Naive thymus-derived CD8-positive, alpha-beta T cell (primary cell): ENCODE results near the gene RAB8A. TPM values are rescaled to one million over a fixed set of nuclear protein-coding genes. Genes with fewer than 3 reads are reported as not detected.
"Not testable (repeated sequence)": the region's sequence is repeated elsewhere in the genome, so short reads cannot be mapped to it uniquely, and the experiment has no call there.

Experiments
- ATAC-seq, 2 donors: fragments of 150-1000 bp; cut with Tn5 transposase in 1 of 2; sonication (Bioruptor Pico), chemical (Tn5 transposase) in 1 of 2; 1 replicate in 1 of 2; 2 replicates in 1 of 2; pipeline ENCODE4 v1.10.0; 2021; ENCODE audit warnings: mild to moderate bottlenecking in 2 of 2, moderate library complexity in 2 of 2
- POLR2A ChIA-PET: fragments of 350-600 bp; sonication (Branson Sonifier 250); formaldehyde crosslinking; loops from one replicate; lab custom pipeline; 2021; ENCODE audit warnings: antibody characterized with exemption; lab: Charles Lee
- DNase-seq, 10 donors: peaks; one replicate each; pipeline versions ENCODE4 v3.0.0 to v3.0.0-alpha.2; 2020 to 2022
- H3K27ac Mint-ChIP-seq, 10 donors: one replicate each; pipeline ENCODE4 v1.8.0; 2020 to 2022; ENCODE audit warnings: mild to moderate bottlenecking in 10 of 10, mixed read lengths in 10 of 10, moderate library complexity in 4 of 10, inconsistent platforms in 1 of 10
- H3K27me3 Mint-ChIP-seq, 5 donors: one replicate each; pipeline ENCODE4 v1.8.0; 2021 to 2022; ENCODE audit warnings: mixed read lengths in 5 of 5
- H3K36me3 Mint-ChIP-seq, 3 donors: one replicate each; pipeline ENCODE4 v1.8.0; 2020 to 2022; ENCODE audit warnings: mixed read lengths in 3 of 3, mild to moderate bottlenecking in 2 of 3, inconsistent platforms in 1 of 3
- H3K4me1 Mint-ChIP-seq, 4 donors: one replicate each; pipeline ENCODE4 v1.8.0; 2021 to 2022; ENCODE audit warnings: mixed read lengths in 4 of 4
- H3K4me3 Mint-ChIP-seq, 10 donors: one replicate each; pipeline ENCODE4 v1.8.0; 2020 to 2022; ENCODE audit warnings: mild to moderate bottlenecking in 10 of 10, mixed read lengths in 10 of 10, moderate library complexity in 6 of 10, inconsistent platforms in 1 of 10
- H3K9me3 Mint-ChIP-seq, 9 donors: one replicate each; pipeline ENCODE4 v1.8.0; 2020 to 2022; ENCODE audit warnings: mixed read lengths in 9 of 9, mild to moderate bottlenecking in 3 of 9, inconsistent platforms in 1 of 9, moderate library complexity in 1 of 9
- polyA plus RNA-seq, 3 donors: library from polyadenylated mRNA; unstranded; fragments of 300-500 nt; fragmentation: Illumina TruSeq; gene quantifications; one replicate each; pipeline ENCODE4 v1.2.3, GENCODE V29; 2021
- total RNA-seq, 8 experiments: library from RNA in 2 of 8; stranded (reverse) in 2 of 8; gene quantifications; one replicate each; pipeline ENCODE4 v1.2.3 and lab custom pipeline; 2021 to 2026

Gene RAB8A
- total and polyA plus RNA-seq, 5 experiments from 2014 or later, result 65.6 to 88.3 (median 66.5) TPM

GRCh38 chr19:16084067-16084685, 27.5 kb upstream of the RAB8A start:
- H3K36me3 Mint-ChIP-seq, result peaks cover 0 to 78% (median 35%) of the 10 kb centered on the region in 3 donors
- ATAC-seq (no peak), DNase-seq (no peak)
- H3K27me3 Mint-ChIP-seq, result no peaks in the 10 kb centered on the region
- H3K4me1 Mint-ChIP-seq, result peaks cover 15 to 84% (median 62%) of the 10 kb centered on the region in 4 donors
- peak overlapping the region in 5 of 10 donors; percentile 33 to 63 (median 41) for H3K4me3 Mint-ChIP-seq
- POLR2A ChIA-PET, result interaction anchor here (0.6 to 5.3 kb wide), 7 partner anchors 8 to 36 kb away, joined by 3 to 61 read pairs (median 4); partner anchors contain the start of genes RAB8A and TPM4
- peak overlapping the region in 6 of 10 donors; percentile 4 to 84 (median 74) for H3K27ac Mint-ChIP-seq
- H3K9me3 Mint-ChIP-seq, result peaks cover 0 to under 1% (median 0%) of the 10 kb centered on the region in 9 donors

DNA sequence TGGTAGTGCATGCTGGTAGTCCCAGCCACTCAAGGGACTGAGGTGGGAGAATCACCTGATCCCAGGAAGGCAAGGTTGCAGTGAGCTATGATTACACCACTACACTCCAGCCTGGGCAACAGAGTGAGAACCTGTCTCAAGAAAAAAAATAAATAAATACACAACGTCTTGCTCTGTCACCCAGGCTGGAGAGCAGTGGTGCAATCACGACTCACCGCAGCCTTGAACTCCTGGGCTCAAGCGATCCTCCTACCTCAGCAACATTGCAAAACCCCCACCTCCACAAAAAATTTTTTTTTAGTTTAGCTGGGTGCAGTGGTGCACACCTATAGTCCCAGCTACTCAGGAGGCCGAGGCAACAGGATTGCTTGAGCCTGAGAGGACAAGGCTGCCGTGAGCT, 26.6 kb upstream of the RAB8A start:
- DNase-seq (no peak), ATAC-seq (no peak)
- peaks cover 0 to 87% (median 39%) of the 10 kb centered on the region in 3 donors for H3K36me3 Mint-ChIP-seq
- peak overlapping the region in 4 of 10 donors; percentile 54 to 92 (median 86) for H3K4me3 Mint-ChIP-seq
- H3K4me1 Mint-ChIP-seq, result peaks cover 11 to 81% (median 52%) of the 10 kb centered on the region in 4 donors
- POLR2A ChIA-PET, result interaction anchor here (0.6 to 5.3 kb wide), 6 partner anchors 9 to 29 kb away, joined by 3 to 61 read pairs (median 20); partner anchors contain the start of gene TPM4
- peak overlapping the region in 7 of 10 donors; percentile 56 to 95 (median 84) for H3K27ac Mint-ChIP-seq
- no peaks in the 10 kb centered on the region for H3K27me3 Mint-ChIP-seq
- H3K9me3 Mint-ChIP-seq, result no peaks in the 10 kb centered on the region

DNA sequence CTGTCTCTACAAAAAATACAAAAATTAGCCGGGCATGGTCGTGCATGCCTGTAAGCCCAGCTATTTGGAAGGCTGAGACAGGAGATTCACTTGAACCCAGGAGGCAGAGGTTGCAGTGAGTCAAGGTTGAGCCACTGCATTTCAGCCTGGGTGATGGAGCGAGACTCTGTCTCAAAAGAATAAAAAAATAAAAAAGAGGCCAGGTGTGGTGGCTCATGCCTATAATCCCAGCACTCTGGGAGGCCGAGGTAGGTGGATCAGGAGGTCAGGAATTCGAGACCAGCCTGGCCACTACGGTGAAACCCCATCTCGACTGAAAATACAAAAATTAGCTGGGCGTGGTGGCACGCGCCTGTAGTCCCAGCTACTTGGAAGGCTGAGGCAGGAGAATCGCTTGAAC, 24.3 kb upstream of the RAB8A start:
- H3K4me3 Mint-ChIP-seq, H3K27me3 Mint-ChIP-seq, ATAC-seq, H3K9me3 Mint-ChIP-seq, H3K27ac Mint-ChIP-seq: not testable (repeated sequence)
- POLR2A ChIA-PET, result interaction anchor here (0.6 to 5.3 kb wide), 7 partner anchors 9 to 176 kb away, joined by 4 to 61 read pairs (median 11); partner anchors contain the start of genes RAB8A and TPM4
- H3K36me3 Mint-ChIP-seq, result peaks cover 0 to 95% (median 41%) of the 10 kb centered on the region in 3 donors
- peak in 1 of 10 donors; percentile 7 for DNase-seq
- H3K4me1 Mint-ChIP-seq, result peaks cover 11 to 58% (median 34%) of the 10 kb centered on the region in 4 donors

DNA sequence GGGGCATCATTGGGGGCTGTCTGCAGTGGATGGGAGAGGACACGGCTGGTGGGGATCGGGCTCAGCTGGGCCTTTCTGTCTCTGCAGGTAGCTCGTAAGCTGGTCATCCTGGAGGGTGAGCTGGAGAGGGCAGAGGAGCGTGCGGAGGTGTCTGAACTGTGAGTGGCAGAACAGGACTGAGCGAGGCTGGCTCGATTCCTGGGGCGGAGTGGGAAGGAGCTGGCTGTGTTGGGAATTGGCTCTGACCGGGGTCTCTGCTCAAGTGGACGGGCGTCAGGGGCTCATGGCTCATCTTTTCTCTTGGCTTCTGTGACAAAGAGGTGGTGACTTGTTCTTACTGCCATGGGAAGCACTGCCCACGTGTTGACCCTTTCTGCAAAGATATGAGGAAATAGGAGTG, 23.7 kb upstream of the RAB8A start:
- Mint-ChIP-seq H3K4me1 (peaks cover 11 to 56% (median 33%) of the 10 kb centered on the region in 4 donors), H3K27ac (peak overlapping the region in 3 of 10 donors; percentile 32 to 59 (median 33)), H3K4me3 (peak overlapping the region in 1 of 10 donors; percentile 18), H3K36me3 (peaks cover 0 to 95% (median 37%) of the 10 kb centered on the region in 3 donors), H3K27me3 (no peaks in the 10 kb centered on the region), H3K9me3 (no peaks in the 10 kb centered on the region)
- POLR2A ChIA-PET, result interaction anchor here (0.6 to 5.3 kb wide), 6 partner anchors 8 to 175 kb away, joined by 4 to 61 read pairs (median 10); partner anchors contain the start of genes RAB8A and TPM4
- DNase-seq (peak in 1 of 10 donors; percentile 23), ATAC-seq (no peak)

DNA sequence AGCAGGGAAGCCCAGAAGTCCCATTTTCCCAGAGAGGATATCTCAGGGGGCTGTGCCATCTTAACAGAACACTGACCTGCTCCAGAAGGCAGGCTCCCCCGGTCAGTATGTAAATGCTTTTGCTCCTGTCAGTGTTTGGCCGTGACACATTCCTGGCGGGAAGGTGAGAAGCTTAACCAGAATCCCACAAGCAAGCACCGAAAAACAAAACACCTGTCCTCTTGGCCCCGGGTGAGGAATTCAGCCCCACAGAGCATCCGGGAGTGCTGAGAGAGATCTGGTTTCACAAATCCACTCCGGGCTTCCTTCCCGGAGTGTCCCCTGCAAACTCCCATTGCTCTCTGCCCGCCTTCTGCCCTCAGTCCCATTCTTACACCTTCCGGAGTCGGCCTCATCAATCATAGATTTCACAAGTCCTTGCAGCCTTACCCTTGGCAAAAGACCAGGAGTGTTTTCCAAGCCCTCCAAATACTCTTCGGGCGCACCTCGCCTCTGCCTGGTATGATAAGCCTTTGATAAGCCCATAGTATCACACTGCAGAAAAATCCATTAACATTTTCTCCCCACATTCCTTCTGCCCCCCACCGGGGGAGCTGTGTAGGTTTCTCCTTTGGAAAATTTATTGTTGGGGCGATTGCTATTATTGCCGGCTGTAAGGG, 23.2 kb upstream of the RAB8A start:
- ATAC-seq (no peak), DNase-seq (peak in 1 of 10 donors; percentile 8)
- Mint-ChIP-seq H3K4me1 (peaks cover 12 to 53% (median 34%) of the 10 kb centered on the region in 4 donors), H3K27me3 (no peaks in the 10 kb centered on the region), H3K4me3 (peak overlapping the region in 2 of 10 donors; percentile 18 to 40), H3K27ac (peak overlapping the region in 6 of 10 donors; percentile 32 to 71 (median 62)), H3K9me3 (no peaks in the 10 kb centered on the region), H3K36me3 (peaks cover 0 to 95% (median 35%) of the 10 kb centered on the region in 3 donors)
- POLR2A ChIA-PET, result interaction anchor here (0.6 to 5.3 kb wide), 5 partner anchors 8 to 22 kb away, joined by 3 to 61 read pairs (median 5); partner anchors contain the start of gene TPM4

GRCh38 chr19:16089010-16089846, 22.5 kb upstream of the RAB8A start:
- Mint-ChIP-seq H3K4me1 (peaks cover 13 to 55% (median 36%) of the 10 kb centered on the region in 4 donors), H3K4me3 (no peak overlapping the region), H3K27me3 (no peaks in the 10 kb centered on the region), H3K36me3 (peaks cover 0 to 96% (median 36%) of the 10 kb centered on the region in 3 donors), H3K27ac (peak overlapping the region in 5 of 10 donors; percentile 27 to 71 (median 41)), H3K9me3 (no peaks in the 10 kb centered on the region)
- no peak for ATAC-seq
- DNase-seq, result peak in 1 of 10 donors; percentile 6
- POLR2A ChIA-PET, result interaction anchor here (0.6 to 1.2 kb wide), 8 partner anchors 10 to 743 kb away, joined by 3 to 7 read pairs (median 4); partner anchors contain the start of genes FAM32A and TPM4

- Mint-ChIP-seq H3K4me1 (peaks cover 11 to 57% (median 32%) of the 10 kb centered on the region in 4 donors), H3K27me3 (no peaks in the 10 kb centered on the region), H3K27ac (peak overlapping the region in 4 of 10 donors; percentile 7 to 63 (median 20)), H3K9me3 (no peaks in the 10 kb centered on the region), H3K4me3 (no peak overlapping the region), H3K36me3 (peaks cover 0 to 92% (median 47%) of the 10 kb centered on the region in 3 donors)
- DNase-seq (no peak), ATAC-seq (no peak)
- POLR2A ChIA-PET, result interaction anchor here (1.2 to 1.8 kb wide), 2 partner anchors 13 to 21 kb away, joined by 3 to 8 read pairs; no protein-coding TSS in a partner anchor
Measured at GRCh38 chr19:16091546-16092475, 19.9 kb upstream of the RAB8A start.

DNA sequence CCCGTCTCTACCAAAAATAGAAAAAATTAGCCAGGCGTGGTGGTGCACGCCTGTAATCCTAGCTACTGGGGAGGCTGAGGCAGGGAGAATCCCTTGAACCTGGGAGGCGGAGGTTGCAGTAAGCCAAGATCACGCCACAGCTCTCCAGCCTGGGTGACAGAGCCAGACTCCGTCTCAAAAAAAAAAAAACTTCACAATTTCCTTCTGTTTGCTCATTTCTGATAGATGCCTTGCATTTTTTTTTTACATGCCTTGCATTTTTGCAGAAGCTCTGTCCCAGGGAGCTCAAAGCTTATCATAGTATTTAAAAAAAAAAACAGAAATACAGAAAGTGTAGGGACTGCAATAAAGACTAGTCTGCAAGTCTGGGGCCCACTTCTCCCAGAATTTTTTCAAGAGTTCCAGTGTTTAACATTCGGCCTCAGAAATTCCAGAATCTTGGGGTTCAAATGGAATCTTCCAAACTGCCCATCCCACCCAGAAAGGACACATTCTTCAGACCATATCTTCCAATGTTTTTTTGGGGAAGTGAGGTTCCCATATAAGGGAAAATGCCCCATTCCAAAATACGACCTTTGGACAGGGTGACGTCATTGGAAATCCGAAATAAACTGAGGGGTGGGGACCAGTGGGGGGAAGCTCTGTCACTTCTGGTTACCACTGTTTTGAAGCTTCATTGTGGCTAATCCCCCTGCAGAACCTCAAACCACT, 17.2 kb upstream of the RAB8A start:
- DNase-seq (peak in 1 of 10 donors; percentile 20), ATAC-seq (no peak)
- no peaks in the 10 kb centered on the region for H3K27me3 Mint-ChIP-seq
- H3K36me3 Mint-ChIP-seq, result peaks cover 0 to 89% (median 33%) of the 10 kb centered on the region in 3 donors
- H3K4me3 Mint-ChIP-seq, result peak overlapping the region in 8 of 10 donors; percentile 55 to 82 (median 70)
- H3K27ac Mint-ChIP-seq, result peak overlapping the region; percentile 77 to 96 (median 88)
- no peaks in the 10 kb centered on the region for H3K9me3 Mint-ChIP-seq
- peaks cover 15 to 43% (median 34%) of the 10 kb centered on the region in 4 donors for H3K4me1 Mint-ChIP-seq
- POLR2A ChIA-PET, result interaction anchor here (0.6 to 3.8 kb wide), 11 partner anchors 8 to 277 kb away, joined by 3 to 31 read pairs (median 4); partner anchors contain the start of gene AP1M1

DNA sequence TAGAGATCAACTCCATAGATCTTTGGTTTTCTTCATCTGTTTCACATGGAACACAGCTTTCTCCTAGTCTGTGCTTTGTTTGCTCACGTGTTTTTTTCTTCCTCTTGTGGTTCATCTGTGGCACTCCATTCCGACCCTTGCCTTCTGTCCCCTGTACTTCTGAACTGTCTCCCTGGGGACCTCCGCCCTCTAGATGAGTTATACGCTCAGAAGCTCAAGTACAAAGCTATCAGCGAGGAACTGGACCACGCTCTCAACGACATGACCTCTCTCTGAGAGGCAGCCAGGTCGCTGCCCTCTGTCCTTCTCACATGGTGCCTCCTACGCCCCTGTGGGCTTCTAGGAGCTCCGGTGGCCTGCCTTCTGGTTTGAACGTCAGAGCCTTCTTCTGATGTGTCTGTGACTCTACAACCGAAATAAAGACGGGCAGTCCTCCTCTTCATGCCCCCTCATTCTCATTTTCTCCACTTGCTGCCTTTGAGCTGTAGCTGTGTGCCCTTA, 16.6 kb upstream of the RAB8A start:
- POLR2A ChIA-PET, result interaction anchor here (0.6 to 3.8 kb wide), 12 partner anchors 9 to 277 kb away, joined by 3 to 31 read pairs (median 4); partner anchors contain the start of gene AP1M1
- Mint-ChIP-seq H3K4me3 (peak overlapping the region; percentile 30 to 82 (median 69)), H3K36me3 (peaks cover 0 to 88% (median 34%) of the 10 kb centered on the region in 3 donors), H3K4me1 (peaks cover 17 to 41% (median 33%) of the 10 kb centered on the region in 4 donors), H3K27me3 (no peaks in the 10 kb centered on the region), H3K27ac (peak overlapping the region; percentile 77 to 96 (median 88)), H3K9me3 (no peaks in the 10 kb centered on the region)
- ATAC-seq (peak; percentile 78 to 82), DNase-seq (peak in 4 of 10 donors; percentile 36 to 64 (median 47))
